A549 treated with Hydrocortisone at 1 μM for 4 hours (cell line): ENCODE results near the gene CEP164. TPM values are rescaled to one million over a fixed set of nuclear protein-coding genes. Genes with fewer than 3 reads are reported as not detected.

Experiments
- total RNA-seq: library from RNA; stranded (reverse); fragments of 200-300 nt; extraction: Qiagen RNA extraction; gene quantifications from 5 replicates; pipeline ENCODE4 v1.2.3, GENCODE V29; 2022

The CEP164 gene
- 15.8 to 21.6 TPM (median 17.7 TPM) in 5 replicates for total RNA-seq

GRCh38 chr11:117327567-117328374, at the start of gene CEP164:
TSS of gene CEP164 (plus strand) at chr11:117327854. CDS start at chr11:117338587, 10,733 bp downstream.

GRCh38 chr11:117290809-117291396, 36.8 kb upstream of the CEP164 start, which contains the start of gene BACE1-AS:
TSS of gene BACE1-AS (plus strand) at chr11:117291346.

GRCh38 chr11:117316197-117316961, 11.3 kb upstream of the CEP164 start, which contains the start of gene BACE1:
TSS of gene BACE1 (minus strand) at chr11:117316256. CDS start at chr11:117315795, 461 bp downstream.

Other genes starting within 250 kb of the CEP164 start
- gene SIK3, start 229.4 kb upstream of the CEP164 start, total RNA-seq: 7.2 to 8.4 TPM (median 8.3 TPM) in 5 replicates
- gene PAFAH1B2, start 183.6 kb upstream of the CEP164 start, total RNA-seq: 30.5 to 45.6 TPM (median 37.6 TPM) in 5 replicates
- 5.0 to 6.0 TPM (median 5.3 TPM) in 5 replicates for gene SIDT2, start 149.1 kb upstream of the CEP164 start, total RNA-seq
- gene TAGLN, start 128.5 kb upstream of the CEP164 start, total RNA-seq: 63.9 to 138 TPM (median 103 TPM) in 5 replicates
- 15.8 to 19.1 TPM (median 16.2 TPM) in 5 replicates for gene PCSK7, start 95.8 kb upstream of the CEP164 start, total RNA-seq
- gene RNF214, start 95.2 kb upstream of the CEP164 start, total RNA-seq: 10.9 to 12.3 TPM (median 11.7 TPM) in 5 replicates
- gene BACE1-AS, start 36.5 kb upstream of the CEP164 start, total RNA-seq: 1.7 to 3.2 TPM (median 2.1 TPM) in 5 replicates
- gene BACE1, start 11.6 kb upstream of the CEP164 start, total RNA-seq: 8.5 to 11.1 TPM (median 10.9 TPM) in 5 replicates